ENCODE data around the gene DLEU7. TPM values are rescaled to one million over a fixed set of nuclear protein-coding genes. Genes with fewer than 3 reads are reported as not detected.

DLEU7 gene
- total RNA-seq, 4 donors from 2014 or later, result 1.2 TPM; not detected in 3

- Histone ChIP-seq H3K4me3 (no peak overlapping the region), H3K27ac (no peak overlapping the region), H3K4me1 (no peaks in the 10 kb centered on the region), H3K27me3 (no peaks in the 10 kb centered on the region), H3K36me3 (no peaks in the 10 kb centered on the region), H3K9me3 (no peaks in the 10 kb centered on the region)
- no peak for DNase-seq
- TF ChIP-seq, protein P1, sequence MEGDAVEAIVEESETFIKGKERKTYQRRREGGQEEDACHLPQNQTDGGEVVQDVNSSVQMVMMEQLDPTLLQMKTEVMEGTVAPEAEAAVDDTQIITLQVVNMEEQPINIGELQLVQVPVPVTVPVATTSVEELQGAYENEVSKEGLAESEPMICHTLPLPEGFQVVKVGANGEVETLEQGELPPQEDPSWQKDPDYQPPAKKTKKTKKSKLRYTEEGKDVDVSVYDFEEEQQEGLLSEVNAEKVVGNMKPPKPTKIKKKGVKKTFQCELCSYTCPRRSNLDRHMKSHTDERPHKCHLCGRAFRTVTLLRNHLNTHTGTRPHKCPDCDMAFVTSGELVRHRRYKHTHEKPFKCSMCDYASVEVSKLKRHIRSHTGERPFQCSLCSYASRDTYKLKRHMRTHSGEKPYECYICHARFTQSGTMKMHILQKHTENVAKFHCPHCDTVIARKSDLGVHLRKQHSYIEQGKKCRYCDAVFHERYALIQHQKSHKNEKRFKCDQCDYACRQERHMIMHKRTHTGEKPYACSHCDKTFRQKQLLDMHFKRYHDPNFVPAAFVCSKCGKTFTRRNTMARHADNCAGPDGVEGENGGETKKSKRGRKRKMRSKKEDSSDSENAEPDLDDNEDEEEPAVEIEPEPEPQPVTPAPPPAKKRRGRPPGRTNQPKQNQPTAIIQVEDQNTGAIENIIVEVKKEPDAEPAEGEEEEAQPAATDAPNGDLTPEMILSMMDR (IDR thresholded peaks at IDR 0.05), result no peak
- no peak for TF ChIP-seq POLR2A (IDR thresholded peaks at IDR 0.05)
Observed at GRCh38 chr13:50793026-50793425, 50.5 kb downstream of the DLEU7 start.

- TF ChIP-seq, protein P1 (IDR thresholded peaks at IDR 0.05), result no peak
- H3K4me3 ChIP-seq, result no peak overlapping the region
- H3K9me3 ChIP-seq, result no peaks in the 10 kb centered on the region
- H3K4me1 ChIP-seq, result no peaks in the 10 kb centered on the region
- no peak overlapping the region for H3K27ac ChIP-seq
- no peak for DNase-seq
- H3K36me3 ChIP-seq, result no peaks in the 10 kb centered on the region
- H3K27me3 ChIP-seq, result no peaks in the 10 kb centered on the region
Observed at GRCh38 chr13:50788551-50789210, 54.8 kb downstream of the DLEU7 start.

DNA sequence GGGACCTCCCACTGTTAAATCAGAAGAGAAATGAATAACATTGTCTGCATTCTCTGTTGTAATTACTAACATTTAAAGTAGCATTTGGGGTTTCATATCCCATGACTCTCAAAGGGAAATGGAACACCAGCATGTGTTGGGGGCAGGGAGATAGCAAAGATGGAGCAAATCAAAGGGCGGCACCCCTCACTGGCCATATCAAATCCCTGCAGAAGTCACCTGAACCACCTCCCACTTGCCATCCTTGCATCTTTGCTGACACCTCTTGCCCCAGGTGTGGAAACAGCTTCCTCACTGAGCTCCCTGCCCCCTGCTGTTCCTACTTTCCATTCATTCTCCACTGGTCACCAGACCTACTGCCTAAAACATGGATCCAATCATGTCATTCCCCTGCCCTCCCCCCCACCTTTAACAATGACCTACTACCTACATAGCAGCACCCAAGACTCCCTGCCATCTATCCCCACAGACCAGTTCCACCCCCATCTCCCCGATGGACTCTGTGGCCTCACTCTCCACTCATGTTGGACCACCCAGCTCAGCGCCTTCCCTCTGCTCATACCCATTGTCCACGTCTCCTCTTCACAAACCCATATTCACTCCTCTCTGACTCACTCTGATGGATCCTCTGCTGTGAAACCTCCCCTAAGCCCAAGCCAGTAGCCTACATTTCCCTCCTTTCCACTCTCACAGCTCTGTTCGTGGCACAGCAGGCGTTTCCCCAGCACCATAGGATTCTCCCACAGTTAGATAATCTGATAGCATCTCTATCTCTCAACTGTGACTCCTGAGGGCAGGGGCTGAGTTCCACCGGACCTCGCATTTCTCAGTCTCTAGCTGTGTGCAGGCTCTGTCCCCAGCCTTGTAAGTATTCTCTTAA lies 55.9 kb downstream of the DLEU7 start:
- H3K27me3 ChIP-seq, result no peaks in the 10 kb centered on the region
- H3K4me3 ChIP-seq, result no peak overlapping the region
- H3K36me3 ChIP-seq, result no peaks in the 10 kb centered on the region
- DNase-seq, result no peak
- H3K27ac ChIP-seq, result no peak overlapping the region
- no peaks in the 10 kb centered on the region for H3K4me1 ChIP-seq
- H3K9me3 ChIP-seq, result no peaks in the 10 kb centered on the region
- TF ChIP-seq, protein P1 (IDR thresholded peaks at IDR 0.05), result no peak
- TF ChIP-seq POLR2A (IDR thresholded peaks at IDR 0.05), result no peak

- Histone ChIP-seq H3K9me3 (no peaks in the 10 kb centered on the region), H3K4me3 (no peak overlapping the region), H3K27me3 (no peaks in the 10 kb centered on the region), H3K36me3 (no peaks in the 10 kb centered on the region), H3K27ac (no peak overlapping the region), H3K4me1 (no peaks in the 10 kb centered on the region)
- TF ChIP-seq, protein P1 (IDR thresholded peaks at IDR 0.05), result no peak
- no peak for DNase-seq
Observed at GRCh38 chr13:50783717-50784290, 59.7 kb downstream of the DLEU7 start.

- H3K4me3 ChIP-seq, result no peak overlapping the region
- no peak for TF ChIP-seq POLR2A (IDR thresholded peaks at IDR 0.05)
- TF ChIP-seq, protein P1 (IDR thresholded peaks at IDR 0.05), result no peak
- no peaks in the 10 kb centered on the region for H3K27me3 ChIP-seq
- H3K9me3 ChIP-seq, result no peaks in the 10 kb centered on the region
- no peak for DNase-seq
- H3K4me1 ChIP-seq, result no peaks in the 10 kb centered on the region
- no peak overlapping the region for H3K27ac ChIP-seq
- no peaks in the 10 kb centered on the region for H3K36me3 ChIP-seq
Observed at GRCh38 chr13:50783066-50783465, 60.4 kb downstream of the DLEU7 start.

Measured in Peyer's patch (tissue), 4 donors.